Measurements from ENCODE around the gene FDPS. TPM values are rescaled to one million over a fixed set of nuclear protein-coding genes. Genes with fewer than 3 reads are reported as not detected.

Gene FDPS
- polyA plus RNA-seq, 4 donors, result 172 to 343 (median 195) TPM

GRCh38 chr1:155318082-155318481, 9.4 kb downstream of the FDPS start:
- H3K4me3 ChIP-seq (ENCODE audit: low read depth in 1 of 3, low read length in 3 of 3), result no peak overlapping the region
- WGBS, 3 donors, result 88 to 91% (median 91%) methylated on average over 9 of the region's 9 CpGs
- no peaks in the 10 kb centered on the region for H3K9me3 ChIP-seq (ENCODE audit: control insufficient read depth in 2 of 2, insufficient read depth in 1 of 2, low read depth in 1 of 2, low read length in 1 of 2)
- DNase-seq (no peak), FAIRE-seq (no peak)
- H3K27ac ChIP-seq (ENCODE audit: low read depth in 1 of 3, low read length in 2 of 3), result peak overlapping the region in 1 of 3 donors; percentile 61
- H3K4me1 ChIP-seq (ENCODE audit: control insufficient read depth in 3 of 3, insufficient read depth in 2 of 3, low read depth in 1 of 3, low read length in 2 of 3), result peaks cover 0 to 48% (median 9%) of the 10 kb centered on the region in 3 donors
- peaks cover 0 to 46% (median 3%) of the 10 kb centered on the region in 3 donors for H3K36me3 ChIP-seq (ENCODE audit: control insufficient read depth in 3 of 3, insufficient read depth in 2 of 3, low read depth in 1 of 3, low read length in 3 of 3)
- no peaks in the 10 kb centered on the region for H3K27me3 ChIP-seq (ENCODE audit: control insufficient read depth in 3 of 3, insufficient read depth in 3 of 3, low read length in 3 of 3)

DNA sequence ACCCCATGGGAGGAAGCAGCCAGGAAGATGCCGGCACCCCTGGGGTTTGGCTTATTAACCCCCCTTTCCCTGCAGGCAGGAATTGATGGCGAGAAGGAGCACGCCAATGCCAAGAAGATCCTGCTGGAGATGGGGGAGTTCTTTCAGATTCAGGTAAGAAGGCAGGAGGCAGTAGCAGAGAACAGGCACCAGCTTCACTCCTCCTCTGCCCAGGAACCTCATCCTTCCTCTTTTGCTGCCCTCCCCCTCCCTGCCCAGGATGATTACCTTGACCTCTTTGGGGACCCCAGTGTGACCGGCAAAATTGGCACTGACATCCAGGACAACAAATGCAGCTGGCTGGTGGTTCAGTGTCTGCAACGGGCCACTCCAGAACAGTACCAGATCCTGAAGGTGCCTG, 10.9 kb downstream of the FDPS start:
- no peaks in the 10 kb centered on the region for H3K9me3 ChIP-seq (ENCODE audit: control insufficient read depth in 2 of 2, insufficient read depth in 1 of 2, low read depth in 1 of 2, low read length in 1 of 2)
- FAIRE-seq (no peak), DNase-seq (no peak)
- H3K27me3 ChIP-seq (ENCODE audit: control insufficient read depth in 3 of 3, insufficient read depth in 3 of 3, low read length in 3 of 3), result no peaks in the 10 kb centered on the region
- H3K4me3 ChIP-seq (ENCODE audit: low read depth in 1 of 3, low read length in 3 of 3), result no peak overlapping the region
- peaks cover 0 to 33% (median 0%) of the 10 kb centered on the region in 3 donors for H3K36me3 ChIP-seq (ENCODE audit: control insufficient read depth in 3 of 3, insufficient read depth in 2 of 3, low read depth in 1 of 3, low read length in 3 of 3)
- no peak overlapping the region for H3K27ac ChIP-seq (ENCODE audit: low read depth in 1 of 3, low read length in 2 of 3)
- peaks cover 0 to 48% (median 9%) of the 10 kb centered on the region in 3 donors for H3K4me1 ChIP-seq (ENCODE audit: control insufficient read depth in 3 of 3, insufficient read depth in 2 of 3, low read depth in 1 of 3, low read length in 2 of 3)
- 87 to 91% (median 90%) methylated on average over 5 of the region's 5 CpGs for WGBS, 3 donors

- peaks cover 0 to 52% (median 9%) of the 10 kb centered on the region in 3 donors for H3K4me1 ChIP-seq (ENCODE audit: control insufficient read depth in 3 of 3, insufficient read depth in 2 of 3, low read depth in 1 of 3, low read length in 2 of 3)
Observed at GRCh38 chr1:155320252-155320651, 11.6 kb downstream of the FDPS start.

DNA sequence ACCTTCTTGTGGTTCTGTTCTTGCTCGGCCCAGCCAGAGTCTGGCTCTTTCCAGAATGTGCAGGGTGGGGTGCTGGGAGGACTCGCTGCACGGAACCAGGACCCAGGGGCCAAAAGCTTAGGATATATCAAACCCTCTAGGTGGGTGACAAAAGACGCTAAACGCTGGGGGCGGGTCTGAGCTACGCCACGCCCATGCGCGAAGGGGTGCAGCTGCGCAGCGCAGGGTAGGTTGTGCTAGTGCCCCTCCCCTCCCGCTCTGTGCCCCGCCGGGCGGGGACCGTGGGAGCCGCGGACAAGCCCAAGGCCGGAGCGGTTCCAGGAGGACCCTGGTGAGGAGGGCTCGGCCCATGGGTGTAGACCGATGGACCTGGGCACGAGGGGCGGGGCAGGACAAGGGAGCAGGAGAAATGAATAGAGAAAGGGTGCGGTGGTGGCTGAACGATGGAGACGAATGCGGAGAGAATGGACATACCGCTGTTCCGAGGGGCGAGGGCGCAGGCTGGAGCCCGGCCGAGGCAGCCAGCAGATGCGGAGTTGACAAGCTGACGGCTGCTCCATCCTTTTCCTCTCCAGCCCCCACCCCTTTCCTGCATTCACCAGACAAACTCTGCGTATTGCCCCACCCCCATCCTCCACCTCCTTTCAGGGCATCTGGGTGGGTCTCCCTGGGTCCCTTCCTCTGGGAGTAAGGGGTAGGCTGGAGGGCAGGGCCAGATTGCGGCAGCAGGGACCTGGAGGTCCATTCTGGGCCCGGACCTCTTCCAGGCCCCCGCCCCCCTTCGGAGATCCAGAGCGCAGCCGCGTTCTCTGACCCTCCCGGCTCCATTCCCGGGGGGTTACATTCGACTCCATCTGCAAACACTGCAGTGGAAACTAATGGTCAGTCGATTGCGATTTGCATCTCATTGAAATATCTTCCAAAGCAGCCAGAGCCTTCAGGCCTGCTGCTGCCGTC, 12.3 kb downstream of the FDPS start, which contains the start of gene RUSC1:
Gene RUSC1, plus strand, starts transcription at position 234 of the 957 bp plus-strand sequence. CDS start 880 bp downstream, outside the sequence.
- WGBS, 3 donors, result 13 to 24% (median 23%) methylated on average over 46 to 51 of the region's 51 CpGs
- FAIRE-seq, result no peak
- Histone ChIP-seq H3K9me3 (ENCODE audit: control insufficient read depth in 2 of 2, insufficient read depth in 1 of 2, low read depth in 1 of 2, low read length in 1 of 2) (no peaks in the 10 kb centered on the region), H3K27me3 (ENCODE audit: control insufficient read depth in 3 of 3, insufficient read depth in 3 of 3, low read length in 3 of 3) (no peaks in the 10 kb centered on the region), H3K4me1 (ENCODE audit: control insufficient read depth in 3 of 3, insufficient read depth in 2 of 3, low read depth in 1 of 3, low read length in 2 of 3) (peaks cover 0 to 57% (median 9%) of the 10 kb centered on the region in 3 donors), H3K27ac (ENCODE audit: low read depth in 1 of 3, low read length in 2 of 3) (peak within 1 kb of the TSS; percentile 50 to 98 (median 52)), H3K36me3 (ENCODE audit: control insufficient read depth in 3 of 3, insufficient read depth in 2 of 3, low read depth in 1 of 3, low read length in 3 of 3) (peaks cover 0 to 35% (median 0%) of the 10 kb centered on the region in 3 donors), H3K4me3 (ENCODE audit: low read depth in 1 of 3, low read length in 3 of 3) (peak within 1 kb of the TSS in 2 of 3 donors; percentile 26 to 93)
- peak; percentile 84 to 87 for DNase-seq

More at GRCh38 chr1:155320252-155320651, 11.6 kb downstream of the FDPS start:
- H3K9me3 ChIP-seq (ENCODE audit: control insufficient read depth in 2 of 2, insufficient read depth in 1 of 2, low read depth in 1 of 2, low read length in 1 of 2), result no peaks in the 10 kb centered on the region
- WGBS, 3 donors, result 28 to 49% (median 30%) methylated on average over 11 of the region's 11 CpGs
- no peaks in the 10 kb centered on the region for H3K27me3 ChIP-seq (ENCODE audit: control insufficient read depth in 3 of 3, insufficient read depth in 3 of 3, low read length in 3 of 3)
- DNase-seq (no peak), FAIRE-seq (no peak)
- H3K4me3 ChIP-seq (ENCODE audit: low read depth in 1 of 3, low read length in 3 of 3), result peak overlapping the region in 1 of 3 donors; percentile 93
- peak overlapping the region in 2 of 3 donors; percentile 36 to 52 for H3K27ac ChIP-seq (ENCODE audit: low read depth in 1 of 3, low read length in 2 of 3)
- H3K36me3 ChIP-seq (ENCODE audit: control insufficient read depth in 3 of 3, insufficient read depth in 2 of 3, low read depth in 1 of 3, low read length in 3 of 3), result peaks cover 0 to 28% (median 0%) of the 10 kb centered on the region in 3 donors

DNA sequence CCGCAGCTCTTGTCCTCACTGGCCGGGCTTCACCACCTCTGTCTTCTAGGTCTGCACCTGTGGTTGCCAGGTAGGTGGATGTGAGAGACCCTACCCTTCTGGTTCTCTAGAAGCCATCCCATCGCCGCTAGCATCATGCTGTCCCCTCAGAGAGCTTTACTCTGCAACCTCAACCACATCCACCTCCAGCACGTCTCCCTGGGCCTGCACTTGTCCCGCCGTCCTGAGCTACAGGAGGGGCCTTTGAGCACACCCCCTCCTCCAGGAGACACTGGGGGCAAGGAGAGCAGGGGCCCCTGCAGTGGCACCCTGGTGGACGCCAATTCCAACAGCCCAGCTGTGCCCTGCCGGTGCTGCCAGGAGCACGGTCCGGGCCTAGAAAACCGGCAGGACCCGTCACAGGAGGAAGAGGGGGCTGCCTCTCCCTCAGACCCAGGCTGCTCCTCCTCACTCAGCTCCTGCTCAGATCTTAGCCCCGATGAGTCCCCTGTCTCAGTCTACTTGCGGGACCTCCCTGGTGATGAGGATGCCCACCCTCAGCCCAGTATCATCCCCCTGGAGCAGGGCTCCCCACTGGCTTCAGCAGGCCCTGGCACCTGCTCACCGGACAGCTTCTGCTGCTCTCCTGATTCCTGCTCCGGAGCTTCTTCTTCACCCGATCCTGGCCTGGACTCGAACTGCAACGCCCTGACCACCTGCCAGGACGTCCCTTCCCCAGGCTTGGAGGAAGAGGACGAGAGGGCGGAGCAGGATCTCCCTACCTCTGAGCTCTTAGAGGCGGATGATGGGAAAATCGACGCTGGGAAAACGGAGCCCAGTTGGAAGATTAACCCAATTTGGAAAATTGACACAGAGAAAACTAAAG, 13.2 kb downstream of the FDPS start:
- peak overlapping the region in 1 of 3 donors; percentile 93 for H3K4me3 ChIP-seq (ENCODE audit: low read depth in 1 of 3, low read length in 3 of 3)
- 46 to 56% (median 51%) methylated on average over 25 to 27 of the region's 27 CpGs for WGBS, 3 donors
- no peak for FAIRE-seq
- peak overlapping the region in 2 of 3 donors; percentile 21 to 98 for H3K27ac ChIP-seq (ENCODE audit: low read depth in 1 of 3, low read length in 2 of 3)
- no peak for DNase-seq
- peaks cover 0 to 45% (median 0%) of the 10 kb centered on the region in 3 donors for H3K36me3 ChIP-seq (ENCODE audit: control insufficient read depth in 3 of 3, insufficient read depth in 2 of 3, low read depth in 1 of 3, low read length in 3 of 3)
- no peaks in the 10 kb centered on the region for H3K27me3 ChIP-seq (ENCODE audit: control insufficient read depth in 3 of 3, insufficient read depth in 3 of 3, low read length in 3 of 3)
- peaks cover 0 to 50% (median 9%) of the 10 kb centered on the region in 3 donors for H3K4me1 ChIP-seq (ENCODE audit: control insufficient read depth in 3 of 3, insufficient read depth in 2 of 3, low read depth in 1 of 3, low read length in 2 of 3)
- H3K9me3 ChIP-seq (ENCODE audit: control insufficient read depth in 2 of 2, insufficient read depth in 1 of 2, low read depth in 1 of 2, low read length in 1 of 2), result no peaks in the 10 kb centered on the region

- peak overlapping the region in 2 of 3 donors; percentile 97 to 98 for H3K27ac ChIP-seq (ENCODE audit: low read depth in 1 of 3, low read length in 2 of 3)
- H3K36me3 ChIP-seq (ENCODE audit: control insufficient read depth in 3 of 3, insufficient read depth in 2 of 3, low read depth in 1 of 3, low read length in 3 of 3), result peaks cover 0 to 47% (median under 1%) of the 10 kb centered on the region in 3 donors
- no peaks in the 10 kb centered on the region for H3K27me3 ChIP-seq (ENCODE audit: control insufficient read depth in 3 of 3, insufficient read depth in 3 of 3, low read length in 3 of 3)
- H3K4me1 ChIP-seq (ENCODE audit: control insufficient read depth in 3 of 3, insufficient read depth in 2 of 3, low read depth in 1 of 3, low read length in 2 of 3), result peaks cover 0 to 43% (median 7%) of the 10 kb centered on the region in 3 donors
- no peaks in the 10 kb centered on the region for H3K9me3 ChIP-seq (ENCODE audit: control insufficient read depth in 2 of 2, insufficient read depth in 1 of 2, low read depth in 1 of 2, low read length in 1 of 2)
- FAIRE-seq (no peak), DNase-seq (peak in 1 of 2 donors; percentile 54)
- WGBS, 3 donors, result 1 to 2% (median 1%) methylated on average over 27 to 28 of the region's 28 CpGs
- peak overlapping the region; percentile 40 to 93 (median 87) for H3K4me3 ChIP-seq (ENCODE audit: low read depth in 1 of 3, low read length in 3 of 3)
Observed at GRCh38 chr1:155322571-155322952, 13.9 kb downstream of the FDPS start.

- H3K4me1 ChIP-seq (ENCODE audit: control insufficient read depth in 3 of 3, insufficient read depth in 2 of 3, low read depth in 1 of 3, low read length in 2 of 3), result peaks cover 0 to 38% (median 7%) of the 10 kb centered on the region in 3 donors
- WGBS, 3 donors, result 0 to 1% (median 1%) methylated on average over 27 to 58 of the region's 58 CpGs
- FAIRE-seq (no peak), DNase-seq (peak; percentile 84 to 95)
- H3K9me3 ChIP-seq (ENCODE audit: control insufficient read depth in 2 of 2, insufficient read depth in 1 of 2, low read depth in 1 of 2, low read length in 1 of 2), result no peaks in the 10 kb centered on the region
- peak overlapping the region; percentile 91 to 98 (median 97) for H3K27ac ChIP-seq (ENCODE audit: low read depth in 1 of 3, low read length in 2 of 3)
- H3K27me3 ChIP-seq (ENCODE audit: control insufficient read depth in 3 of 3, insufficient read depth in 3 of 3, low read length in 3 of 3), result no peaks in the 10 kb centered on the region
- H3K4me3 ChIP-seq (ENCODE audit: low read depth in 1 of 3, low read length in 3 of 3), result peak overlapping the region; percentile 82 to 93 (median 87)
- peaks cover 0 to 49% (median 3%) of the 10 kb centered on the region in 3 donors for H3K36me3 ChIP-seq (ENCODE audit: control insufficient read depth in 3 of 3, insufficient read depth in 2 of 3, low read depth in 1 of 3, low read length in 3 of 3)
Observed at GRCh38 chr1:155322953-155323728, 14.5 kb downstream of the FDPS start.
